Neural progenitor cell (in vitro differentiated cells): Measurements from ENCODE around the gene SDK1. TPM values are rescaled to one million over a fixed set of nuclear protein-coding genes. Genes with fewer than 3 reads are reported as not detected.

Experiments used
- DNase-seq: peaks from one replicate; pipeline ENCODE4 v3.0.0-alpha.2; 2016; ENCODE audit warnings: low spot score
- H2AFZ ChIP-seq: fragments of 200-600 bp; sonication (generic); replicated peaks from 2 replicates; pipeline ENCODE4 v1.6.1; 2016; ENCODE audit warnings: antibody characterized with exemption
- H3F3A ChIP-seq: fragments of 200-600 bp; sonication (generic); 2 replicates; pipeline ENCODE4 v1.6.1; 2016; ENCODE audit warnings: antibody characterized with exemption, low read depth
- H3K27ac ChIP-seq: fragments of 200-600 bp; sonication (generic); 2 replicates; pipeline ENCODE4 v1.5.1; 2016; ENCODE audit warnings: mild to moderate bottlenecking
- H3K27me3 ChIP-seq: fragments of 200-600 bp; sonication (generic); 2 replicates; pipeline ENCODE4 v1.6.1; 2016; ENCODE audit warnings: mild to moderate bottlenecking, moderate library complexity
- H3K36me3 ChIP-seq: fragments of 200-600 bp; sonication (generic); 2 replicates; pipeline ENCODE4 v1.5.1; 2016
- H3K4me1 ChIP-seq: fragments of 200-600 bp; sonication (generic); 2 replicates; pipeline ENCODE4 v1.6.1; 2016; ENCODE audit warnings: mixed run types
- H3K4me2 ChIP-seq: fragments of 200-600 bp; sonication (generic); 2 replicates; pipeline ENCODE4 v1.6.1; 2016
- H3K4me3 ChIP-seq: fragments of 200-600 bp; sonication (generic); 2 replicates; pipeline ENCODE4 v1.5.1; 2016
- H3K79me2 ChIP-seq: fragments of 200-600 bp; sonication (generic); 2 replicates; pipeline ENCODE4 v1.6.1; 2016; ENCODE audit warnings: low read depth
- H3K9ac ChIP-seq: fragments of 200-600 bp; sonication (generic); 2 replicates; pipeline ENCODE4 v1.6.1; 2016
- H3K9me3 ChIP-seq: fragments of 200-600 bp; sonication (generic); 2 replicates; pipeline ENCODE4 v1.5.1; 2016; ENCODE audit warnings: low read depth
- H4K20me1 ChIP-seq: fragments of 200-600 bp; sonication (generic); 2 replicates; pipeline ENCODE4 v1.6.1; 2016; ENCODE audit warnings: low read depth
- H3K27ac Mint-ChIP-seq: 3 replicates; pipeline ENCODE4 v1.8.0; 2021; ENCODE audit warnings: mixed read lengths
- H3K27me3 Mint-ChIP-seq: 2 replicates; pipeline ENCODE4 v1.8.0; 2022; ENCODE audit warnings: low read depth, mild to moderate bottlenecking, inconsistent platforms, moderate library complexity, mixed read lengths; ENCODE audit not compliant: insufficient read depth
- H3K36me3 Mint-ChIP-seq: 3 replicates; pipeline ENCODE4 v1.8.0; 2021; ENCODE audit warnings: mixed read lengths
- H3K4me1 Mint-ChIP-seq: 3 replicates; pipeline ENCODE4 v1.8.0; 2021; ENCODE audit warnings: mixed read lengths
- H3K4me3 Mint-ChIP-seq: 3 replicates; pipeline ENCODE4 v1.8.0; 2021; ENCODE audit warnings: mild to moderate bottlenecking, moderate library complexity, mixed read lengths
- H3K9me3 Mint-ChIP-seq: 3 replicates; pipeline ENCODE4 v1.8.0; 2020; ENCODE audit warnings: mixed read lengths
- CTCF ChIP-seq: fragments of 200-600 bp; sonication (generic); IDR thresholded peaks from 2 replicates; pipeline ENCODE4 v1.5.1; 2017; ENCODE audit warnings: antibody characterized with exemption, mild to moderate bottlenecking
- EZH2 ChIP-seq: fragments of 200-600 bp; sonication (generic); IDR thresholded peaks from 2 replicates; pipeline ENCODE4 v1.6.1; 2017; ENCODE audit warnings: antibody characterized with exemption, mild to moderate bottlenecking, moderate library complexity
- EZH2phosphoT487 ChIP-seq: fragments of 200-600 bp; sonication (generic); IDR thresholded peaks from 2 replicates; pipeline ENCODE4 v1.6.1; 2017; ENCODE audit warnings: antibody characterized with exemption
- total RNA-seq: library from RNA; depleted of rRNA; stranded (reverse); fragments of >200 nt; gene quantifications from 2 replicates; pipeline ENCODE4 v1.2.3, GENCODE V29; 2015; ENCODE audit warnings: low replicate concordance

SDK1 gene
- total RNA-seq, 1 donor from 2014 or later, result 4.9 TPM

- Histone ChIP-seq H3K27ac (no peak overlapping the region), H4K20me1 (no peaks in the 10 kb centered on the region), H3K4me3 (no peak overlapping the region), H3K4me1 (peaks cover 10% of the 10 kb centered on the region), H3K36me3 (no peaks in the 10 kb centered on the region), H3K9me3 (no peaks in the 10 kb centered on the region), H3K79me2 (no peaks in the 10 kb centered on the region), H3K4me2 (no peak overlapping the region), H3K9ac (no peak overlapping the region), H3F3A (peaks cover 6% of the 10 kb centered on the region), H3K27me3 (no peaks in the 10 kb centered on the region), H2AFZ (no peak overlapping the region)
- no peaks in the 10 kb centered on the region for H3K36me3 Mint-ChIP-seq
- no peak for TF ChIP-seq EZH2phosphoT487
- no peak for TF ChIP-seq EZH2
- TF ChIP-seq CTCF, result no peak
- DNase-seq, result no peak
- H3K9me3 Mint-ChIP-seq, result no peaks in the 10 kb centered on the region
- no peaks in the 10 kb centered on the region for H3K27me3 Mint-ChIP-seq
- H3K4me1 Mint-ChIP-seq, result peaks cover 12% of the 10 kb centered on the region
- H3K27ac Mint-ChIP-seq, result no peak overlapping the region
- H3K4me3 Mint-ChIP-seq, result no peak overlapping the region
Observed at GRCh38 chr7:3721422-3721821, 420.4 kb downstream of the SDK1 start.

- H3K79me2 ChIP-seq, result no peaks in the 10 kb centered on the region
- no peaks in the 10 kb centered on the region for H3K36me3 Mint-ChIP-seq
- H3K27ac Mint-ChIP-seq, result peak overlapping the region; percentile 10
Observed at GRCh38 chr7:3722396-3722922, 421.4 kb downstream of the SDK1 start.

GRCh38 chr7:3725155-3726059 is 424.4 kb downstream of the SDK1 start:
- Mint-ChIP-seq H3K9me3 (peaks cover 3% of the 10 kb centered on the region), H3K27ac (no peak overlapping the region), H3K4me1 (peaks cover 12% of the 10 kb centered on the region), H3K4me3 (no peak overlapping the region), H3K27me3 (no peaks in the 10 kb centered on the region), H3K36me3 (peaks cover 2% of the 10 kb centered on the region)
- Histone ChIP-seq H3K4me3 (no peak overlapping the region), H3K27ac (no peak overlapping the region), H3K4me1 (peaks cover 10% of the 10 kb centered on the region), H3K36me3 (no peaks in the 10 kb centered on the region), H3K9ac (no peak overlapping the region), H3K27me3 (no peaks in the 10 kb centered on the region), H3K79me2 (no peaks in the 10 kb centered on the region), H4K20me1 (no peaks in the 10 kb centered on the region), H3K9me3 (no peaks in the 10 kb centered on the region), H2AFZ (no peak overlapping the region), H3K4me2 (no peak overlapping the region), H3F3A (peaks cover 6% of the 10 kb centered on the region)
- TF ChIP-seq CTCF, result no peak
- TF ChIP-seq EZH2phosphoT487, result no peak
- TF ChIP-seq EZH2, result no peak
- DNase-seq, result no peak

More at GRCh38 chr7:3722396-3722922, 421.4 kb downstream of the SDK1 start:
- no peak overlapping the region for H3K4me3 ChIP-seq
- H3K27ac ChIP-seq, result no peak overlapping the region
- H3K9ac ChIP-seq, result no peak overlapping the region
- no peak overlapping the region for H3K4me3 Mint-ChIP-seq
- no peaks in the 10 kb centered on the region for H3K9me3 ChIP-seq
- H3K27me3 Mint-ChIP-seq, result no peaks in the 10 kb centered on the region
- DNase-seq, result peak; percentile 85
- H3K9me3 Mint-ChIP-seq, result no peaks in the 10 kb centered on the region
- no peaks in the 10 kb centered on the region for H3K36me3 ChIP-seq
- no peaks in the 10 kb centered on the region for H4K20me1 ChIP-seq
- H3K4me2 ChIP-seq, result peak overlapping the region; percentile 57
- H3K4me1 Mint-ChIP-seq, result peaks cover 12% of the 10 kb centered on the region
- H2AFZ ChIP-seq, result peak overlapping the region; percentile 85
- H3F3A ChIP-seq, result peaks cover 6% of the 10 kb centered on the region
- no peak for TF ChIP-seq EZH2phosphoT487
- peak; percentile 61 for TF ChIP-seq CTCF
- H3K4me1 ChIP-seq, result peaks cover 10% of the 10 kb centered on the region
- no peaks in the 10 kb centered on the region for H3K27me3 ChIP-seq
